Activated CD4-positive, alpha-beta T cell treated with anti-CD3 and anti-CD28 coated beads, Interleukin-2, amount 50 U/mL, for 16 hours (primary cell): ENCODE measurements around the gene KDM2A.

ENCODE experiments used
- DNase-seq: peaks from one replicate; pipeline ENCODE4 v3.0.0-alpha.2; 2020

The KDM2A gene

GRCh38 chr11:67287355-67288197 lies 168.5 kb downstream of the KDM2A start:
- DNase-seq, result peak; percentile 64

GRCh38 chr11:67288198-67288451 lies 169.1 kb downstream of the KDM2A start:
- DNase-seq, result no peak

- peak; percentile 95 for DNase-seq
Measured at GRCh38 chr11:67288452-67289225, 169.6 kb downstream of the KDM2A start.

GRCh38 chr11:67289226-67289650 lies 170.2 kb downstream of the KDM2A start, which contains the start of gene ANKRD13D:
TSS of gene ANKRD13D (plus strand) at chr11:67289303. CDS start at chr11:67289461, 158 bp downstream.
- DNase-seq, result no peak

DNA sequence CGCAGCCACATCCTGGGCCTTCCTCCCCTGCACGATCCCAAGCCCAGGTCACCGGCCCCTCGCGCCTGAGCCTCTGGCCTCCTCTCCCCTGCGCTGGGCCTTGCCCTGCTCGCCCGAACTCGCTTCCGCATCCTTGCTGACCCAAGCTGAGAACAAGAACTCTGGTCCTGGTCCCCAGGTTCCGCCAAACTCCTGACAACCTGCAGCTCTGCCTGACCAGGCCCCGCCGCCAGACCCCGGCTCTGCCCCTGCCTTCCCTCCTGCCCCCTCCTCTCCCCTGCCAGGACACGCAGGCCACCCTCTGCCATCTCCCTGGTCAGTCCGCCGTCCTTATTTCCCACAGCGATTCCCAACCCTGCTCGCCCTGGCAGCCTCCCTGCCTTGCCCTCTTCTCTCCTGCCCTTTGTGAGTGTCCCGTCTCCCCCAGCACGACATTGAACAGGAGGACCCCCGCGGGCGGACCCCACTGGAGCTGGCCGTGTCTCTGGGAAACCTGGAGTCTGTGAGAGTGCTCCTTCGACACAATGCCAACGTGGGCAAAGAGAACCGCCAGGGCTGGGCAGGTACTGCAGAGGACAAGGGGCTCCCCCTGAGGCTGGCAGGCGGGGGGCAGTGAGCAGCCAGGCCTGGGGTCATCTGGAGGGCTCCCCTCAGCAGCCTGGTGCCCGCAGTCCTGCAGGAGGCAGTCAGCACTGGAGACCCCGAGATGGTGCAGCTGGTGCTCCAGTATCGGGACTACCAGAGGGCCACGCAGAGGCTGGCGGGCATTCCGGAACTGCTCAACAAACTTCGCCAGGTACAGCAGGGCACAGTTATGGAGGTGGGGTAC lies 170.8 kb downstream of the KDM2A start:
- no peak for DNase-seq

DNA sequence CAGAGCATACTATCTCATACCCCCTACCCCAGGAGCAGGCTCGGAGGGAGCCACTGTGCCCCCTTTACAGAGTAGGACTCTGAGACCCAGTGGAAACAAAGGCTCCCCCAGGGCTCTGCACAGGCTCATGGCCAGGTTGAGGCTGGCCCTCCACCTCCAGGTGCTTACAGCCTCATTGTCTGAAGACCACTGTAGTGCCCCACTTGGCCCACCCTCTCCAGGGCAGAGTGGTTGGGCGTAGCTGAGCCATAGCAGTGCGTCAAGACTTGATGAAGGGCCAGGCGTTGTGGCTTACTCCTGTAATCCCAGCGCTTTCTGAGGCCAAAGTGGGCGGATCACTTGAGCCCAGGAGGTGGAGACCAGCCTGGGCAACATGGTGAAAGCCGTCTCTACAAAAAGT lies 171.7 kb downstream of the KDM2A start:
- no peak for DNase-seq

DNA sequence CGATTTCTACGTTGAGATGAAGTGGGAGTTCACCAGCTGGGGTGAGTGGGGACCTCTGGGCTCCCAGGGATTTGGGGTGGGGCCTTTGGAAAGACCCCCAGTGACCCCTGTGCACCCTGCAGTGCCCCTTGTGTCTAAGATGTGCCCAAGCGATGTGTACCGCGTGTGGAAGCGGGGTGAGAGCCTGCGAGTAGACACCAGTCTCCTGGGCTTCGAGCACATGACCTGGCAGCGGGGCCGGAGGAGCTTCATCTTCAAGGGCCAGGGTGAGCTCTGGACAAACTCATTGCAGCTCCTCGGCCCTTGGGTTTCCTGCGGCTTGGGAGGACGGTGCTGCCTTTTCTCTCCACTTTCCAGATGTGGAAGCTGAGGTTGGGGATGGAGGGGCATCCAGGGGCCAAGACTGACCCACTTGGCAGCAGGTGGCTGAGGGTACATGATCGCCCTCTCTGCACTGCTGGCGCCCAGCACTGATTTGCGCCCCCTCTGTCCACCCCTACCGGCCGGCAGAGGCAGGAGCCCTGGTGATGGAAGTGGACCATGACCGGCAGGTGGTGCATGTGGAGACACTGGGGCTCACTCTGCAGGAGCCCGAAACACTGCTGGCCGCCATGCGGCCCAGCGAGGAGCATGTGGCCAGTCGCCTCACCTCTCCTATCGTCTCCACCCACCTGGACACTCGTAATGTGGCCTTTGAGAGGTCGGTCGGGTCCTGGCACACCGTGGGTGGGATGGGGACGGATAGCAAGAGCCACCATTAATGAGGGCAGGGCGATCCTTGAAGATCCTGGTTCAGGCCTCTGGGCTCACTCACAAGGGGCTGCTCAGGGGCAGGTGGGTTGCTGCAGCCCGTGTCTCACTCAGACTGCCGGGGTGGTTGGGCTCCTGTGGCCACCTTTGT lies 172.7 kb downstream of the KDM2A start:
- DNase-seq, result no peak

GRCh38 chr11:67292671-67293070 lies 173.6 kb downstream of the KDM2A start:
- DNase-seq, result no peak

DNA sequence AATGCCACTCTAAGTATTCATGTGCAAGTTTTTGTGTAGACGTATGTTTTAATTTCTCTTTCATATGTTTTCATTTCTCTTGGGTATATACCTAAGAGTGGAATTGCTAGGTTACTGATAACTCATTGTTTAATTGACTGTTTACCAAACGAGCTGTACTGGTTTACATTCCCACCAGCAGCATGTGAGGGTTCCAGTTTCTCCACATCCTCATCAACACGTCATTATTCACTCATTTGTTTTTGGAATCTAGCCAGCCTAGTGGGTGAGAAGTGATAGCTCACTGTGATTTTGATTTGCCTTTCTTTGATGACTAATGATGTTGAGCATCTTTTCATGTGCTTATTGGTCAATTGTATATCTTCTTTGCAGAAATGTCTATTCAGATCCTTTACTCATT lies 174.0 kb downstream of the KDM2A start:
- DNase-seq, result no peak

GRCh38 chr11:67295846-67296245 lies 176.8 kb downstream of the KDM2A start:
- DNase-seq, result no peak

DNA sequence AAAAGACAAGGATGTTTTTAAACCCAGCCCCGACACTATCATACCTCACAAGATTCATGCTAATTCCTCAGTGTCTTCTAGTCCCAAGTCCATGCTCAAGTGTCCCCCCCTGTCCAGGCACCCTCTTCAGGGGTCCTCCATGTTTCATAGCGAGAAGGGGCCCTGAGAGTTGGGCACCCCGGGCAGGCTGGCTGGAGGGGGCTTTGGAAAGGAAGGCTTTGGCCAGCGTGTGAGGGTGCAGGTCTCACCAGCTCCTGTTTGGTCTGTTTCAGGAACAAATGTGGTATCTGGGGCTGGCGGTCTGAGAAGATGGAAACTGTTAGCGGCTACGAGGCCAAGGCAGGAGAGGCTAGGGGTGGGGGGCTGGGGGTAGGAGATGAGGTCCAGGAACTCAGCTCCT lies 179.7 kb downstream of the KDM2A start:
- no peak for DNase-seq

- no peak for DNase-seq
Measured at GRCh38 chr11:67299471-67300191, 180.6 kb downstream of the KDM2A start.

GRCh38 chr11:67300256-67300755 lies 181.2 kb downstream of the KDM2A start:
- DNase-seq, result no peak

DNA sequence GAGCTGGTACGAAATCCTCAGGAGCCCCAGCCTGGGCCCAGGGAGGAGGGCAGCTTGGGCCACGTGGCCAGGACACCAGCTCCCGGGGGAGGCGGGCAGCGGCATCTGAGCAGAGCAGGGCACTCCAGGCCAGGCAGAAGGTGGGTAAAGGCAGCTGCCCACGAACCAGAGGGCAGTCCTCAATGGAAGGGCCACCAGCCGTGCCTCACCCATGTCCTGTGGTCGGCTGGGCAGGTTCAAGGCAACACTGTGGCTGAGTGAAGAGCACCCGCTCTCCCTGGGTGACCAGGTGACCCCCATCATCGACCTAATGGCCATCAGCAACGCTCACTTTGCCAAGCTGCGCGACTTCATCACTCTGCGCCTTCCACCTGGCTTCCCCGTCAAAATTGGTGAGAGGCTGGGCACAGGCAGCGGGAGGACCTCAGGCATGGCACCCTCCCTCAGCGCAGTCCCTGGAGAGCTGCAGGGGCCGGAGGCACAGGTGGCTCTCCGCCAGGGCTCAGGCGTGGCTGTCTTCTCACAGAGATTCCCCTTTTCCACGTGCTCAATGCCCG lies 181.8 kb downstream of the KDM2A start:
- no peak for DNase-seq

GRCh38 chr11:67301313-67301921 lies 182.4 kb downstream of the KDM2A start:
- no peak for DNase-seq

DNA sequence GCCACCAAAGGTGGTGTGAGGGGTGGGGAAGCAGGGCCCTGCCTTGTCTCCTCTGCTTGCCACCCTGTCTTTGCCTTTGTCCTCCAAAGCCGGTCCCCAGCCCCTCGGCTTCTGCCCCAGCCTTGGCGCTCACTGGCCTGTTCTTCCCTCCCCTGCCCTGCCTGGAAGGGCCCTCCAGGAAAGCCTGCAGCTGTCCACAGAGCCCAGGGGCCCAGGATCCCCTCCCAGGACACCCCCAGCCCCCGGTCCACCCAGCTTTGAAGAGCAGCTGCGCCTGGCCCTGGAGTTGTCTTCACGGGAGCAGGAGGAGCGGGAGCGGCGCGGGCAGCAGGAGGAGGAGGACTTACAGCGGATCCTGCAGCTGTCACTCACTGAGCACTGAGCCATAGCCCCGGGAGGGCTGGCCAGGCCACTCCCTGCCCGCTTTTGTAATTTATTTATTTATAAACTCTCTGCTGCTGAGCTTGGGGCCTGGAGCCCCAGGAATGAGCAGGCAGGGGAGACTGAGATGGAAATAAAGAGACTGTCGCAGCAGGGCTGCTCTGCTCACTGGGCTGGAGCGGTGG lies 183.0 kb downstream of the KDM2A start:
- no peak for DNase-seq

DNA sequence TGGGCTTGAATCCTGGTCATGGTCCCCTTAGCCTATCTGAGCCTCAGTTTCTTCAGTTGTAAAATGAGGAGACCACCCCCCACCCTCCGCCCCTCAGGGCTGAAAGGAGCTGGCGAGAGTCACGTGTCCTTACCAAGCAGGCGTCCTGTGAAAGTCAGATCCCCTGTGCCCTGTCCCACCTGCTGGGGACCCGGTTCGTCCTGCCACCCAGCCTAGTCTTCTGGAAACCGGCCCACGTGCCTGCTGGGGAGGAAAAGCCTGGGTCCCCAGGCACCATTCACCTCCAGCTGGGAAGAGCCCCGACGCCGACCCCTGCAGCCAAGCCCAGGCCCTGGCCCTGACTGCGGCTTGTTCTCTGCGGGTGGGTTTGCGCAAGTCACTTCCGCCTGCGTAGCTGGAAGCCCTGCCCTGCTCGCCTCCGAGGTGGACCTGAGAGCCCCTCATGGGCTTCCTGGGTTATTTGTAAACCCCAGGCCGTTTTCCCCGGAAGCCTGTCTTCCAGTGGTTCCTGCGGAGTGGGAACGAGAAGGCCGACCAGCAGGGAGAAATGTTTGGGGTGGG lies 183.6 kb downstream of the KDM2A start:
- DNase-seq, result no peak

- DNase-seq, result peak; percentile 34
Measured at GRCh38 chr11:67303132-67303834, 184.2 kb downstream of the KDM2A start, which contains the start of gene SSH3. TSS of gene SSH3 (plus strand) at chr11:67303530. CDS start at chr11:67303626, 96 bp downstream.

- DNase-seq, result no peak
Measured at GRCh38 chr11:67303835-67304411, 184.9 kb downstream of the KDM2A start.
